H1 (cell line): ENCODE measurements around the gene MTFR1L. TPM values are rescaled to one million over a fixed set of nuclear protein-coding genes. Genes with fewer than 3 reads are reported as not detected.

Experiments used
- SP2 ChIP-seq: IDR thresholded peaks from 2 replicates; pipeline ENCODE4 v1.6.1; 2012; ENCODE audit warnings: mild to moderate bottlenecking, low read length, inconsistent platforms
- USF2 ChIP-seq: IDR thresholded peaks from 2 replicates; pipeline ENCODE4 v1.6.1; 2011; ENCODE audit warnings: low read length, improper control_type of control experiment
- polyA plus RNA-seq, 7 experiments: library from polyadenylated mRNA; depleted of rRNA in 3 of 7; stranded (reverse) in 5 of 7; unstranded in 2 of 7; fragments of >200 nt in 5 of 7; fragments of 200-250 nt in 2 of 7; gene quantifications; 1 replicate in 5 of 7; 2 replicates in 1 of 7; 4 replicates in 1 of 7; pipeline versions ENCODE4 v1.2.1 to v1.2.3, GENCODE V29; 2011 to 2013; ENCODE audit warnings: missing spikeins in 2 of 7, mixed read lengths in 2 of 7
- total RNA-seq: library from RNA; stranded (reverse); fragmentation: NEBNext Ultra II Directional; extraction: Animal tissue kit (Norgen Biotek cat#: 25700); gene quantifications from 2 replicates; pipeline ENCODE4 v1.2.1, GENCODE V29; 2021

Gene MTFR1L
- total and polyA plus RNA-seq, 2 of the 8 experiments (the other 6 are each of a cell fraction or from before 2014, with no cell fraction given), result 20.8 to 23.1 TPM

GRCh38 chr1:25832336-25833037 lies 12.7 kb downstream of the MTFR1L start (continued):
- TF ChIP-seq USF2 (no peak), SP2 (no peak)
